Chondrocyte (in vitro differentiated cells): ENCODE data around the gene LGMN. TPM values are rescaled to one million over a fixed set of nuclear protein-coding genes. Genes with fewer than 3 reads are reported as not detected.
A peak's percentile ranks its signal among the peaks of the same experiment; 100 is the strongest.

Experiments
- DNase-seq: peaks from one replicate; pipeline ENCODE4 v3.0.0; 2021; ENCODE audit warnings: mixed read lengths, low spot score
- H3K27ac Mint-ChIP-seq: one replicate; pipeline ENCODE4 v1.8.0; 2021; ENCODE audit warnings: mild to moderate bottlenecking, moderate library complexity, mixed read lengths; ENCODE audit not compliant: unreplicated experiment
- H3K27me3 Mint-ChIP-seq: 2 replicates; pipeline ENCODE4 v1.8.0; 2021; ENCODE audit warnings: low read depth, mixed read lengths
- H3K36me3 Mint-ChIP-seq: 2 replicates; pipeline ENCODE4 v1.8.0; 2021; ENCODE audit warnings: low read depth, mixed read lengths
- H3K4me1 Mint-ChIP-seq: 2 replicates; pipeline ENCODE4 v1.8.0; 2021; ENCODE audit warnings: low read depth, mild to moderate bottlenecking, mixed read lengths
- H3K4me3 Mint-ChIP-seq: one replicate; pipeline ENCODE4 v1.8.0; 2021; ENCODE audit warnings: mild to moderate bottlenecking, moderate library complexity, mixed read lengths; ENCODE audit not compliant: unreplicated experiment
- H3K9me3 Mint-ChIP-seq: 2 replicates; pipeline ENCODE4 v1.8.0; 2021; ENCODE audit warnings: low read depth, mixed read lengths
- CTCF ChIP-seq: fragments of 200-600 bp; sonication (generic); IDR thresholded peaks from 2 replicates; pipeline ENCODE4 v1.5.0; 2021; ENCODE audit warnings: antibody characterized with exemption, mild to moderate bottlenecking, moderate library complexity
- total RNA-seq: library from RNA; stranded (reverse); gene quantifications from 3 replicates; pipeline ENCODE4 v1.2.1, GENCODE V29; 2021

LGMN gene
- total RNA-seq, 1 donor from 2014 or later = 134 TPM

GRCh38 chr14:92675976-92676375, 72.5 kb downstream of the LGMN start:
- Mint-ChIP-seq H3K4me1 (no peaks in the 10 kb centered on the region), H3K27ac (no peak overlapping the region), H3K4me3 (no peak overlapping the region), H3K9me3 (no peaks in the 10 kb centered on the region), H3K27me3 (no peaks in the 10 kb centered on the region), H3K36me3 (peaks cover 13% of the 10 kb centered on the region)
- DNase-seq = peak; percentile 54
- no peak for TF ChIP-seq CTCF

GRCh38 chr14:92675421-92675820, 73.0 kb downstream of the LGMN start:
- Mint-ChIP-seq H3K27me3 (no peaks in the 10 kb centered on the region), H3K4me3 (no peak overlapping the region), H3K4me1 (no peaks in the 10 kb centered on the region), H3K9me3 (no peaks in the 10 kb centered on the region), H3K36me3 (peaks cover 13% of the 10 kb centered on the region), H3K27ac (no peak overlapping the region)
- TF ChIP-seq CTCF = no peak
- DNase-seq = peak; percentile 34

- Mint-ChIP-seq H3K27ac (no peak overlapping the region), H3K4me1 (peaks cover 5% of the 10 kb centered on the region), H3K27me3 (no peaks in the 10 kb centered on the region), H3K36me3 (peaks cover 13% of the 10 kb centered on the region), H3K9me3 (no peaks in the 10 kb centered on the region), H3K4me3 (no peak overlapping the region)
- no peak for DNase-seq
- TF ChIP-seq CTCF = no peak
Measured at GRCh38 chr14:92673601-92674150, 74.8 kb downstream of the LGMN start.

- Mint-ChIP-seq H3K4me3 (no peak overlapping the region), H3K9me3 (no peaks in the 10 kb centered on the region), H3K4me1 (peaks cover 5% of the 10 kb centered on the region), H3K27me3 (no peaks in the 10 kb centered on the region), H3K36me3 (peaks cover 10% of the 10 kb centered on the region), H3K27ac (no peak overlapping the region)
- DNase-seq = no peak
- TF ChIP-seq CTCF = no peak
Measured at GRCh38 chr14:92670643-92671366, 77.6 kb downstream of the LGMN start.

- peaks cover 5% of the 10 kb centered on the region for H3K4me1 Mint-ChIP-seq
- H3K27me3 Mint-ChIP-seq = no peaks in the 10 kb centered on the region
- no peak overlapping the region for H3K4me3 Mint-ChIP-seq
- TF ChIP-seq CTCF = peak; percentile 57
- H3K36me3 Mint-ChIP-seq = peaks cover 8% of the 10 kb centered on the region
- DNase-seq = no peak
- H3K9me3 Mint-ChIP-seq = no peaks in the 10 kb centered on the region
- H3K27ac Mint-ChIP-seq = peak overlapping the region; percentile 33
Measured at GRCh38 chr14:92670160-92670559, 78.3 kb downstream of the LGMN start.
